Activated CD8-positive, alpha-beta memory T cell treated with anti-CD3 and anti-CD28 coated beads for 36 hours (primary cell): ENCODE results near the gene FAM20C. TPM values are rescaled to one million over a fixed set of nuclear protein-coding genes. Genes with fewer than 3 reads are reported as not detected.
"Not testable (repeated sequence)": the region's sequence is repeated elsewhere in the genome, so short reads cannot be mapped to it uniquely, and the experiment has no call there.

Source experiments
- CTCF ChIA-PET: fragments of 350-600 bp; sonication (Branson Sonifier 250); formaldehyde crosslinking; loops from one replicate; lab custom pipeline; 2021; ENCODE audit warnings: antibody characterized with exemption; lab: Charles Lee
- POLR2A ChIA-PET: fragments of 350-600 bp; sonication (Branson Sonifier 250); formaldehyde crosslinking; loops from one replicate; lab custom pipeline; 2021; ENCODE audit warnings: antibody characterized with exemption; lab: Charles Lee
- total RNA-seq, 2 experiments: library from RNA; stranded (reverse); gene quantifications; one replicate each; pipeline ENCODE4 v1.2.3, GENCODE V29; 2021

Gene FAM20C
- total RNA-seq, 2 experiments from 2014 or later = 0.74 to 1.5 TPM

GRCh38 chr7:260441-261281, 68.3 kb downstream of the FAM20C start:
- CTCF ChIA-PET = no interaction called here
- POLR2A ChIA-PET = no interaction called here

GRCh38 chr7:261341-262250, 69.2 kb downstream of the FAM20C start:
- ChIA-PET POLR2A (no interaction called here), CTCF (no interaction called here)

- POLR2A ChIA-PET = no interaction called here
- CTCF ChIA-PET = interaction anchor here (0.7 to 1.0 kb wide), 3 partner anchors 9 to 554 kb away, joined by 3 to 4 read pairs (median 3); no protein-coding TSS in a partner anchor
These were observed 69.8 kb downstream of the FAM20C start for GRCh38 chr7:262251-262572.

GRCh38 chr7:262631-263311, 70.4 kb downstream of the FAM20C start:
- CTCF ChIA-PET = interaction anchor here (0.7 to 1.0 kb wide), 3 partner anchors 9 to 554 kb away, joined by 3 to 4 read pairs (median 3); no protein-coding TSS in a partner anchor
- POLR2A ChIA-PET = not testable (repeated sequence)

GRCh38 chr7:263483-264351, 71.3 kb downstream of the FAM20C start:
- ChIA-PET POLR2A (interaction anchor here (0.7 kb wide), 1 partner anchor 399 kb away, joined by 3 read pairs; no protein-coding TSS in a partner anchor), CTCF (interaction anchor here (0.8 to 1.9 kb wide), 4 partner anchors 10 to 654 kb away, joined by 3 to 11 read pairs (median 3); no protein-coding TSS in a partner anchor)

- ChIA-PET POLR2A (interaction anchor here (0.7 kb wide), 1 partner anchor 398 kb away, joined by 3 read pairs; no protein-coding TSS in a partner anchor), CTCF (interaction anchor here (0.8 to 1.9 kb wide), 4 partner anchors 9 to 653 kb away, joined by 3 to 11 read pairs (median 3); no protein-coding TSS in a partner anchor)
These were observed 72.3 kb downstream of the FAM20C start for GRCh38 chr7:264541-265191.

GRCh38 chr7:265192-265997, 73.0 kb downstream of the FAM20C start:
- CTCF ChIA-PET = interaction anchor here (1.9 kb wide), 1 partner anchor 8 kb away, joined by 11 read pairs; no protein-coding TSS in a partner anchor

GRCh38 chr7:265998-266850, 73.9 kb downstream of the FAM20C start:
- ChIA-PET CTCF (no interaction called here), POLR2A (no interaction called here)

More at GRCh38 chr7:265192-265997, 73.0 kb downstream of the FAM20C start:
- POLR2A ChIA-PET = no interaction called here

GRCh38 chr7:266851-267840, 74.8 kb downstream of the FAM20C start:
- ChIA-PET CTCF (interaction anchor here (1.7 kb wide), 1 partner anchor 14 kb away, joined by 3 read pairs; no protein-coding TSS in a partner anchor), POLR2A (no interaction called here)

- ChIA-PET CTCF (no interaction called here), POLR2A (no interaction called here)
These were observed 76.6 kb downstream of the FAM20C start for GRCh38 chr7:268991-269390.

GRCh38 chr7:269721-270120, 77.3 kb downstream of the FAM20C start:
- CTCF ChIA-PET = no interaction called here
- POLR2A ChIA-PET = no interaction called here

GRCh38 chr7:270351-270983, 78.1 kb downstream of the FAM20C start:
- CTCF ChIA-PET = no interaction called here
- POLR2A ChIA-PET = no interaction called here

- CTCF ChIA-PET = no interaction called here
- POLR2A ChIA-PET = no interaction called here
These were observed 79.1 kb downstream of the FAM20C start for GRCh38 chr7:271266-272107.
